ENCODE measurements around the gene CAMTA1.

The CAMTA1 gene

GRCh38 chr1:7236844-7237515 lies 451.7 kb downstream of the CAMTA1 start:
- in situ Hi-C loops (cut with MboI; ENCODE audit: low sequenced_read_pairs) = no loop called here

- in situ Hi-C loops (cut with MboI; ENCODE audit: low sequenced_read_pairs) = no loop called here
Measured at GRCh38 chr1:7247158-7247557, 461.9 kb downstream of the CAMTA1 start.

GRCh38 chr1:7247791-7248548 lies 462.7 kb downstream of the CAMTA1 start:
- in situ Hi-C loops (cut with MboI; ENCODE audit: low sequenced_read_pairs) = no loop called here

- in situ Hi-C loops (cut with MboI; ENCODE audit: low sequenced_read_pairs) = no loop called here
Measured at GRCh38 chr1:7248549-7249199, 463.4 kb downstream of the CAMTA1 start.

- in situ Hi-C loops (cut with MboI; ENCODE audit: low sequenced_read_pairs) = no loop called here
Measured at GRCh38 chr1:7249516-7249915, 464.3 kb downstream of the CAMTA1 start.

GRCh38 chr1:7250176-7250575 lies 464.9 kb downstream of the CAMTA1 start:
- in situ Hi-C loops (cut with MboI; ENCODE audit: low sequenced_read_pairs) = no loop called here

GRCh38 chr1:7250597-7251453 lies 465.6 kb downstream of the CAMTA1 start:
- in situ Hi-C loops (cut with MboI; ENCODE audit: low sequenced_read_pairs) = no loop called here

GRCh38 chr1:7251454-7251800 lies 466.2 kb downstream of the CAMTA1 start:
- in situ Hi-C loops (cut with MboI; ENCODE audit: low sequenced_read_pairs) = no loop called here

GRCh38 chr1:7252411-7253117 lies 467.3 kb downstream of the CAMTA1 start:
- in situ Hi-C loops (cut with MboI; ENCODE audit: low sequenced_read_pairs) = no loop called here

GRCh38 chr1:7253118-7253480 lies 467.8 kb downstream of the CAMTA1 start:
- in situ Hi-C loops (cut with MboI; ENCODE audit: low sequenced_read_pairs) = no loop called here

GRCh38 chr1:7253988-7254587 lies 468.8 kb downstream of the CAMTA1 start:
- in situ Hi-C loops (cut with MboI; ENCODE audit: low sequenced_read_pairs) = no loop called here

- in situ Hi-C loops (cut with MboI; ENCODE audit: low sequenced_read_pairs) = no loop called here
Measured at GRCh38 chr1:7255303-7256058, 470.2 kb downstream of the CAMTA1 start.

- in situ Hi-C loops (cut with MboI; ENCODE audit: low sequenced_read_pairs) = no loop called here
Measured at GRCh38 chr1:7256526-7256925, 471.3 kb downstream of the CAMTA1 start.

GRCh38 chr1:7257225-7257624 lies 472.0 kb downstream of the CAMTA1 start:
- in situ Hi-C loops (cut with MboI; ENCODE audit: low sequenced_read_pairs) = no loop called here

- in situ Hi-C loops (cut with MboI; ENCODE audit: low sequenced_read_pairs) = no loop called here
Measured at GRCh38 chr1:7258589-7259135, 473.4 kb downstream of the CAMTA1 start.

GRCh38 chr1:7259955-7260354 lies 474.7 kb downstream of the CAMTA1 start:
- in situ Hi-C loops (cut with MboI; ENCODE audit: low sequenced_read_pairs) = no loop called here

- in situ Hi-C loops (cut with MboI; ENCODE audit: low sequenced_read_pairs) = no loop called here
Measured at GRCh38 chr1:7261490-7261889, 476.2 kb downstream of the CAMTA1 start.

GRCh38 chr1:7262611-7263010 lies 477.4 kb downstream of the CAMTA1 start:
- in situ Hi-C loops (cut with MboI; ENCODE audit: low sequenced_read_pairs) = no loop called here

Measured in HL-60/S4 treated with retinoic acid at 250 ng/mL for 4 days and 3 days (cell line).